ENCODE data around the gene PTPRR.

Gene PTPRR

DNA sequence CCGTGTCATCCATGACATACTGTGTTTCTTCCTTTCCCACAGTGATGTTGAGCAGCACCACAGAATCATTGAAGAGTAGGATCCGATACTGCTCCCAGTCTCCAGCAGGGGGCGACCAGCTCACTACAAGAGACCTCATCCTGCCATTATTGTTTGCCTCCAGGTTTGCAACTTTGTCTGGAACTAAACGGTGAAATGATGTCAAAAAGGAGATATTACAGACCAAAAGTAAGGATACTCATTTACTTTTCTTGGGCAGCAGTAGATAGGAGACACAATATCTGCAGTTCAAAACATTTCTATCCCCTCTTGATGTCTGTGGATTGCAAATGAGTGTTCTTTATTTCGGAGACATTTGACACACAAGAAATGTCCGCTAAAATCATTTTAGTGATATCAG, 330.5 kb downstream of the PTPRR start:
- peak in 4 of 5 donors; percentile 18 to 34 (median 27) for DNase-seq
